Middle frontal gyrus (tissue), 1 donor: Measurements from ENCODE around the gene FILIP1L.
A peak's percentile ranks its signal among the peaks of the same experiment; 100 is the strongest.

ENCODE experiments used
- DNase-seq: peaks from one replicate; pipeline ENCODE4 v3.0.0-alpha.2; 2015; ENCODE audit warnings: low spot score; ENCODE audit errors: extremely low spot score

FILIP1L gene

GRCh38 chr3:99929745-99930139 is 184.6 kb downstream of the FILIP1L start:
- DNase-seq, result peak; percentile 42

- no peak for DNase-seq
Observed at GRCh38 chr3:99928771-99929744, 185.2 kb downstream of the FILIP1L start.

DNA sequence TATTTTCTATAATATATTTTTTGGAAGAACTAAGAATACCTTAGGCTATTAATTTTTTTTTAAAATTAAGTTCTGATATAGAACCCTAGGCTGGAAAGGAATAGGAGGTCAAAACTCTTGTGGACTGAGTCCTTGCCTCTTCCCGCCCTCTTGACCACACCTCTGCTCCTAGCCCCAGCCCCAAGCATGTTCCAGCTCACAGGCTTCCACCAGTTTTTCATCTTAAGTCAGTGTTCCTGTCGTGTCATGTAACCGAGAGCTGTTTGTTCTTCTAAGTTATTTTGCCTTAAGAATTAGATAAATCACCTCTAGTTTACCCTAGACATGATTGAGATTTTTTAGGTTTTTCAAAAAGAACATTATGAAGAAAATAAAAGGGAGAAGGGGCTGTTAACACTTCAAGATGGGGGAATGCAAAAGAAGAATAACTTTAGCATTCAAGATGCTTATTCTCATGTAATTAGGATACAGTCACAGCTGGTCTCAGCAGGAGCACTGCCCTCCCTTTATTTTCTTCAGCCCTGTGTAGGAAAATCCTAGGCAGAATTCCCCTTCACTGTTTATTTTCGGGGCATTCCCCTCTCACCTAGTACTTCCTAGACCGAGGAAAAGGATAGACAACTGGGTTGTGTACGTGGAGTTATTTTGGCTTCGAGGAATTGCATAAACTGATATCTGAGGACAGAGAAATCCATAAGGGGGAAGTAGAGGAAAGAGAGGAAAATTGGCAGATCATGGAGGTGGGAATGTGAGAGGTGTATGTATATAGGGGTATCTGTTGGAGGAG is 186.4 kb downstream of the FILIP1L start:
- DNase-seq, result no peak

GRCh38 chr3:99925584-99926230 is 188.6 kb downstream of the FILIP1L start:
- no peak for DNase-seq

- no peak for DNase-seq
Observed at GRCh38 chr3:99923873-99924272, 190.4 kb downstream of the FILIP1L start.

- DNase-seq, result no peak
Observed at GRCh38 chr3:99921986-99922385, 192.3 kb downstream of the FILIP1L start.

GRCh38 chr3:99921377-99921695 is 193.0 kb downstream of the FILIP1L start:
- no peak for DNase-seq

- no peak for DNase-seq
Observed at GRCh38 chr3:99920481-99921376, 193.6 kb downstream of the FILIP1L start.

DNA sequence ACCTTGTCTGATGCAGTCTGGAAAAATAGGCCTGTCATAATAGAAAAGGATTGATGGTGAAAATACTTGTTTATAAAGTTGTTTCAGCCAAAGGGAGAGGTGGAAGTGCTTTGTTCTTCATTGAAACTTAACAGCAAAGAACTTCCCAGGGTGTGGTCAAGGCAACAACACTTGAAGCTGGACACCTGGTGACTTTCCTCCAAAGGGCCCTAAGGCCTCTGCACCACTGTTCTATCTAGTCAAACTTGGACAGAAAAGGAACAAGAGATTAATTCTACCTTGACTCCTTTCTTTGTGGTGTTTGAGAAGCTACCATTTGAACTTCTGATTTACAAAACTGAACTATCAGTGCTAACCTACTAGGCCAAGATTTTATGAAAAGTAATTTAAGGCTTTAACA is 194.6 kb downstream of the FILIP1L start:
- no peak for DNase-seq

DNA sequence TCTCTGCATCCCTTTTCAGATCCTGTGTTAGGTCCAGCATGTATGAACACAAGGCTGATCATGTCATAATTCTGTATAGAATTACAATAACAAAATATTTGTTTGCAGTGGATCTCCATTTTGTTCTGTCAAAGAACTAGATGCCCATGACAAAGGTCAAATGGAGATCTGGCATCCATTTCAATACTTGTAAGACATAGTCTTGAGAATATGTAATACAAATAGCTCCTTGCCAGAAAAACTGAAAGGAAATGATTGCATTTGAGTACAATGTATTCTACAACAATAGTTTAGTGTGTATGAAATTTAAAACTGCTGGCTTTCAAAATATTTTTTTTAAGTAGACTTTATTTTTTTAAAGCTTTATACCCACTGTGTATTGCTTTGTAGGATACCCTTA is 195.6 kb downstream of the FILIP1L start:
- no peak for DNase-seq

- no peak for DNase-seq
Observed at GRCh38 chr3:99915906-99916432, 198.3 kb downstream of the FILIP1L start.

DNA sequence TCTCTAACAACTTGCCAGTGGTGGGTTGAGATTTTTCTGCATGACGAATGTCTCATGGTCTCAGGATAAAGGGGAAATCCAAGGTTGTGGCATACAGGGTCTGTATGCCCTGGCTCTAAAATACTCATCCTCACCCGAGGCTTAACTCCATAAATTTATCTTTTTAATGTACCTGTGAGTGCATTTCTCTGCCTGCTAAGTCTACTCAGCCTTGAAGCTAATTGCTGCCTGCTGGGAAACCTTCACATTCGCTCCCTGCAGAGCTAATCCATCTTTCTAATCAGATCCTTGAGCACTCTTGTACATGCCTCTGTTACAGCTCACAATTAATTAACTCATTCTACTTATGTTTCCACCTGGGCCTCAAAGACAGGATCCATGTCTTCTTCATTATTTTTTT is 202.9 kb downstream of the FILIP1L start:
- no peak for DNase-seq

- no peak for DNase-seq
Observed at GRCh38 chr3:99910752-99911290, 203.5 kb downstream of the FILIP1L start.

DNA sequence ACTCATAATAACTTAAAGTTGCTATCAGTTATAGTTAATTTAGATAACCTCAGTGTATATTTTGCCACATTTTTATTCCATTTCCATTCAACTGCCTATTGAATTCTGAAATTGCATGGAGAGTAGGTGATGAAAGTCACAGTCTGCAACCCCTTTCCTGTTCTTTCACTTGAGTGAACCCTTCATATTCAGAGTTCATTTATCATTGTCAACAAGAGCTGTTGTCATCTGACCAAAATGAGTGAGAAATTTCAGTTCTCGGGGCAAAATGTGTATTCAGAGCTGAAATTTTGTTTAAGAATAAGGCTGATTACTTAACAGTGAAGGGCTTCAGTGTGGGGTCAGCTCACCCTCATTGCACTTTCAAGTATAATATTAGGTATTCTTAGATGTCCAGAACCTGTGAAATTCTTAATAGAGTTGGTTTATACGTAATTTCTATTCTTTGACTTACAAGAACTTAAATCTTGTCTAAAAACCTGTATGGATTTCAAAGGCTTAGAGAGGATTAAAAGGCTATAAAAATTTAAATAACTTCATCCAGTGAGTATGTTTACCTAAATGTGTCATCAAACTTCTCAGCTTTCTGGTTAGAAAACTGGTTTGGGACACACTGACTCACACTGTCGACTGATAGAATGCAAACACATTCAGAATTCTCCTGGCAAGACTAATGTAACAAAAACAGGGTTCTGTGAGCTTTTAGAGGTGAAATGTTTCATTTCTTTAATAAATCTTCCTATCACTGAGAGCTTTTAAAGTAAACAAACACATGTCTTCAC is 204.4 kb downstream of the FILIP1L start:
- DNase-seq, result no peak

GRCh38 chr3:99907959-99908544 is 206.2 kb downstream of the FILIP1L start:
- DNase-seq, result no peak

GRCh38 chr3:99903869-99904268 is 210.4 kb downstream of the FILIP1L start:
- no peak for DNase-seq

DNA sequence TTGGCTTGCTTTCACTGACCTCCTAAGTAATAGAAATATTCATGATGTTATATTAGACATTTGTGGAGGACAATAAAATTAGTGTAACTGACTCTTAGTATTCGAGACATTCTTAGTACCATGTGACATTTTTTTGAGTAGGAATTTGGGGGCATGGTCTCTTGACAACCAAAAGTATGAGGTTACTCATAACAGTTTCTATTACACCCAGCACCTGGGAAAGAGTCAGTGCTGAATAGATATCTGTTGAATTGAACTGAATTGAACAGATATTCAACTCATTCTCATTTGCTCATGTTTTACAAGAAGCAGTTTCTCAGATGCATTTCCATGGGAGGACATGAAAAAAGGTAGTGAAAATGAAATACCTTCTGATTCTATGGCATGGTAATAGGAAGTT is 212.2 kb downstream of the FILIP1L start:
- no peak for DNase-seq

DNA sequence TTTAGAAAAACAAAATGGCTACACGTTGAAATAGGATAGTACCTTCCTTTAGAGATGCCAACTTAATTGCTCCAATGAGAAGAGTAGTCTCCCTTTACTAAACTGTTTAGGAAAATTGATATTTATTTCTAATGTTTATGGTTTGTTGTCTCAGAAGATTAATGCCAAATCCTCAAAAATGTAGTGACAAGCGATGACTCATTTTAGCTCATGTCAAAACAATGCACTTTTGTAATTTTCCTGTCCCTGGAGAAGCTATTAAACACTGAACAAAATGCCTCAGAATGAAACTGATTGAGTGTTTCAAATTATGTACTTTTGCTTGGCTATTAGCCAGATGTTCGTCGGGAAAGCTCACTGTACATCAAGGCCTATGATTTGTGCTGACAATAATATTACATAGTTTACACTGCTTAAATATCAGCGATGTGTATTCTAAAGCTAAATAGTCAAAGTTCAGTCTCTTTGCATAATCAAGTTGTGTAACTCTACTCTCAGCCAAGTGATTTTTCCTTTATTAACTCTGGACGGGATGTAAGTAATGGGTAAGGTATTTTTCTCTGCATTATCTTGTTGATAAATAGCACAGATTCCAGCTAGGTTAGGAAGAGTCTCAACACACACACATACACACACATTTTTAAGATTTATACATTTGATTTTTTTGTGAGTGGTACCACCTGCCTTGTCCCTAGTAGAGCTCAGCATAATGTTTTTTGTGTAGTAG is 212.9 kb downstream of the FILIP1L start:
- no peak for DNase-seq

- DNase-seq, result no peak
Observed at GRCh38 chr3:99900248-99900647, 214.1 kb downstream of the FILIP1L start.
